CD14-positive monocyte (primary cell): Measurements from ENCODE around the gene SPAG16. TPM values are rescaled to one million over a fixed set of nuclear protein-coding genes. Genes with fewer than 3 reads are reported as not detected.

Source experiments
- DNase-seq, 3 donors: peaks; one replicate each; pipeline ENCODE4 v3.0.0-alpha.2; 2011 to 2022
- H2AFZ ChIP-seq: 2 replicates; pipeline ENCODE4 v1.6.0; 2012; ENCODE audit warnings: mild to moderate bottlenecking, low read depth, low read length, inconsistent platforms; ENCODE audit not compliant: insufficient read depth, poor library complexity, severe bottlenecking
- H3K27ac ChIP-seq, 2 donors: 1 replicate in 1 of 2; 2 replicates in 1 of 2; pipeline ENCODE4 v1.5.1; 2012 to 2013; ENCODE audit warnings: low read length in 2 of 2, control low read depth in 1 of 2, inconsistent platforms in 1 of 2, low read depth in 1 of 2, mild to moderate bottlenecking in 1 of 2
- H3K27me3 ChIP-seq, 2 donors: one replicate each; pipeline versions ENCODE4 v1.6.0 to v1.6.1; 2011 to 2013; ENCODE audit warnings: low read length in 2 of 2; ENCODE audit not compliant: control insufficient read depth in 2 of 2, insufficient read depth in 2 of 2
- H3K36me3 ChIP-seq, 2 donors: replicated peaks in 1 of 2; 1 replicate in 1 of 2; 2 replicates in 1 of 2; pipeline versions ENCODE4 v1.5.1 to v1.6.1; 2012 to 2013; ENCODE audit warnings: low read length in 2 of 2, control low read depth in 1 of 2, inconsistent platforms in 1 of 2, mild to moderate bottlenecking in 1 of 2; ENCODE audit not compliant: insufficient read depth in 2 of 2, control insufficient read depth in 1 of 2
- H3K4me1 ChIP-seq, 2 donors: 1 replicate in 1 of 2; 2 replicates in 1 of 2; pipeline versions ENCODE4 v1.5.1 to v1.6.1; 2012 to 2013; ENCODE audit warnings: low read length in 2 of 2, control low read depth in 1 of 2, inconsistent platforms in 1 of 2, mild to moderate bottlenecking in 1 of 2, moderate library complexity in 1 of 2; ENCODE audit not compliant: insufficient read depth in 2 of 2, control insufficient read depth in 1 of 2
- H3K4me2 ChIP-seq: replicated peaks from 2 replicates; pipeline ENCODE3; 2012; ENCODE audit warnings: low read length, moderate library complexity, mild to moderate bottlenecking; ENCODE audit not compliant: poor library complexity, severe bottlenecking; ENCODE audit errors: extremely low read depth
- H3K4me3 ChIP-seq, 3 experiments: fragments of 200-600 bp in 1 of 3; sonication (generic) in 1 of 3; replicated peaks in 1 of 3; 1 replicate in 2 of 3; 2 replicates in 1 of 3; pipeline ENCODE4 v1.5.1; 2011 to 2013; ENCODE audit warnings: low read length in 3 of 3, mild to moderate bottlenecking in 3 of 3, control low read depth in 2 of 3, low read depth in 2 of 3, inconsistent platforms in 1 of 3, moderate library complexity in 1 of 3
- H3K79me2 ChIP-seq: 2 replicates; pipeline ENCODE4 v1.6.0; 2012; ENCODE audit warnings: mild to moderate bottlenecking, control low read depth, inconsistent platforms, low read length, moderate library complexity; ENCODE audit not compliant: insufficient read depth
- H3K9ac ChIP-seq: 2 replicates; pipeline ENCODE4 v1.6.0; 2017; ENCODE audit warnings: low read length, mild to moderate bottlenecking; ENCODE audit not compliant: insufficient read depth, poor library complexity, severe bottlenecking
- H3K9me3 ChIP-seq, 2 donors: replicated peaks in 1 of 2; 1 replicate in 1 of 2; 2 replicates in 1 of 2; pipeline versions ENCODE4 v1.5.1 to v1.6.1; 2012 to 2013; ENCODE audit warnings: low read length in 2 of 2, control low read depth in 1 of 2; ENCODE audit not compliant: control insufficient read depth in 1 of 2, insufficient read depth in 1 of 2
- H4K20me1 ChIP-seq: 2 replicates; pipeline ENCODE4 v1.6.0; 2012; ENCODE audit warnings: mild to moderate bottlenecking, low read length, control low read depth, moderate library complexity; ENCODE audit not compliant: insufficient read depth
- H3K27ac Mint-ChIP-seq, 7 donors: one replicate each; pipeline ENCODE4 v1.8.0; 2020; ENCODE audit warnings: mild to moderate bottlenecking in 7 of 7, mixed read lengths in 7 of 7, moderate library complexity in 6 of 7, inconsistent platforms in 2 of 7
- H3K27me3 Mint-ChIP-seq, 3 donors: one replicate each; pipeline ENCODE4 v1.8.0; 2021 to 2022; ENCODE audit warnings: low read depth in 3 of 3, mild to moderate bottlenecking in 3 of 3, mixed read lengths in 3 of 3, moderate library complexity in 3 of 3, inconsistent platforms in 1 of 3
- H3K36me3 Mint-ChIP-seq, 2 donors: one replicate each; pipeline ENCODE4 v1.8.0; 2020; ENCODE audit warnings: mixed read lengths in 2 of 2, inconsistent platforms in 1 of 2, mild to moderate bottlenecking in 1 of 2
- H3K4me1 Mint-ChIP-seq: one replicate; pipeline ENCODE4 v1.8.0; 2020; ENCODE audit warnings: mild to moderate bottlenecking, mixed read lengths
- H3K4me3 Mint-ChIP-seq, 2 donors: one replicate each; pipeline ENCODE4 v1.8.0; 2020; ENCODE audit warnings: mild to moderate bottlenecking in 2 of 2, mixed read lengths in 2 of 2, moderate library complexity in 1 of 2
- H3K9me3 Mint-ChIP-seq, 7 donors: one replicate each; pipeline ENCODE4 v1.8.0; 2020 to 2022; ENCODE audit warnings: mixed read lengths in 7 of 7, mild to moderate bottlenecking in 6 of 7, moderate library complexity in 6 of 7, inconsistent platforms in 2 of 7
- CTCF ChIP-seq: fragments of 200-600 bp; IDR thresholded peaks from one replicate; pipeline ENCODE4 v1.8.0; 2022; ENCODE audit warnings: antibody characterized with exemption, mild to moderate bottlenecking
- WGBS: methylation state at CpG from one replicate; pipeline ENCODE4 v1.1.5; 2013; ENCODE audit warnings: missing lambda C conversion rate; ENCODE audit not compliant: insufficient coverage; 5-methylcytosine and 5-hydroxymethylcytosine counted together
- intact Hi-C, 2 donors: fragments of 100-400 bp; cut with micrococcal nuclease; formaldehyde crosslinking; loops; one replicate each; pipeline versions ENCODE4 v1.15.0 to v1.15.1; 2023
- polyA plus RNA-seq, 3 donors: library from polyadenylated mRNA; depleted of rRNA in 1 of 3; unstranded in 2 of 3; stranded (reverse) in 1 of 3; fragments of 300-500 nt in 2 of 3; fragments of >200 nt in 1 of 3; fragmentation: Illumina TruSeq in 2 of 3; gene quantifications; 1 replicate in 2 of 3; 2 replicates in 1 of 3; pipeline ENCODE4 v1.2.3, GENCODE V29; 2012 to 2021

The SPAG16 gene
- polyA plus RNA-seq, 3 donors: 0.12 to 0.30 TPM; not detected in 1

GRCh38 chr2:213286161-213286560 is 1.9 kb downstream of the SPAG16 start:
- H3K4me1 ChIP-seq: peaks cover 10 to 13% of the 10 kb centered on the region in 2 donors
- H3K36me3 Mint-ChIP-seq: no peaks in the 10 kb centered on the region
- H3K27ac Mint-ChIP-seq: no peak overlapping the region
- no peak overlapping the region for H3K27ac ChIP-seq
- H2AFZ ChIP-seq: no peak overlapping the region
- H3K4me3 ChIP-seq: no peak overlapping the region
- no peaks in the 10 kb centered on the region for H3K79me2 ChIP-seq
- no peak for DNase-seq
- H3K4me2 ChIP-seq: no peak overlapping the region
- H3K27me3 Mint-ChIP-seq: peaks cover 0 to 5% (median 1%) of the 10 kb centered on the region in 3 donors
- no peaks in the 10 kb centered on the region for H3K9me3 ChIP-seq
- H3K9ac ChIP-seq: no peak overlapping the region
- WGBS: no CpG with 5 or more reads among the region's 1 CpG
- no peaks in the 10 kb centered on the region for H3K27me3 ChIP-seq
- peaks cover 15% of the 10 kb centered on the region for H3K4me1 Mint-ChIP-seq
- H3K36me3 ChIP-seq: no peaks in the 10 kb centered on the region
- H3K4me3 Mint-ChIP-seq: no peak overlapping the region
- H3K9me3 Mint-ChIP-seq: peaks cover 0 to 3% (median 0%) of the 10 kb centered on the region in 7 donors
- H4K20me1 ChIP-seq: no peaks in the 10 kb centered on the region
- intact Hi-C loops: no loop called here
- TF ChIP-seq CTCF: no peak

GRCh38 chr2:213288913-213289700 is 4.8 kb downstream of the SPAG16 start:
- H3K4me1 Mint-ChIP-seq: peaks cover 5% of the 10 kb centered on the region
- DNase-seq: no peak
- Histone ChIP-seq H3K9me3 (no peaks in the 10 kb centered on the region), H3K4me2 (no peak overlapping the region), H2AFZ (no peak overlapping the region), H3K27ac (no peak overlapping the region), H3K9ac (no peak overlapping the region), H3K36me3 (no peaks in the 10 kb centered on the region), H3K4me1 (peaks cover 5 to 8% of the 10 kb centered on the region in 2 donors), H3K79me2 (no peaks in the 10 kb centered on the region), H3K27me3 (no peaks in the 10 kb centered on the region), H4K20me1 (no peaks in the 10 kb centered on the region), H3K4me3 (no peak overlapping the region)
- H3K4me3 Mint-ChIP-seq: no peak overlapping the region
- no peaks in the 10 kb centered on the region for H3K9me3 Mint-ChIP-seq
- TF ChIP-seq CTCF: no peak
- H3K36me3 Mint-ChIP-seq: no peaks in the 10 kb centered on the region
- peaks cover 0 to 4% (median 1%) of the 10 kb centered on the region in 3 donors for H3K27me3 Mint-ChIP-seq
- H3K27ac Mint-ChIP-seq: no peak overlapping the region
- intact Hi-C loops: no loop called here
- WGBS: no CpG with 5 or more reads among the region's 2 CpGs
